LNCAP (cell line): ENCODE data around the gene FOSL2.

Experiments used
- CTCF ChIP-seq: fragments of 450-650 bp; IDR thresholded peaks from 2 replicates; pipeline ENCODE4 v1.5.1; 2017; ENCODE audit warnings: mild to moderate bottlenecking

FOSL2 gene

GRCh38 chr2:28352610-28353195 lies 40.0 kb upstream of the FOSL2 start:
- no peak for TF ChIP-seq CTCF

DNA sequence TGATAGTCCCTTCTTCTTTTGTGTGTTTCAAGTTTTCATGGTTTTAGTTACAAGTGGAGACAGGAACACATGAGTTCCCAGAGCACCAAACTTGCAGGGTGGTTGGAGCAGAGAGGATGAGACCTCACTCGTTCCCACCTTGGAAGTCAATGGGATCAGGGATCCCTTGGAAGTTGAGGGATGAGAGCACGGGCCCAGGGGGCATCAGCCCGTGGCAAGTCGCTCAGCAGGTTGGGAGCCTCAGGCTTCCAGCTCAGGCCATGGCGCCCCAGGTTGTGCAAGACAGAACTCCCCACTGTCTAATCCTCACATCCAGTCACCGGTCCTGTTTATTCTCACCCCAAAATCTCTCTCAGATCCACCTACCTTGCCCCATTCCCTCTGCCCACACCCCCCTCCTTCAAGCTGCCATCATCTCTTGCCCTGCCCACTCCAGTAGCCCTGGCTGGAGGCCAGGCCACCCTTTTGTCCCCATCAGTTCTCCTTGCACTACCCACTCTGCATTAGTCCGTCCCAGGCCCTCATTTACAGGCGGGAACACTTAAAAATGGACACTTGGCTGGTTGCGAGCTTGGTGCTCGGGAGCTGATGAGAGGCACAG lies 37.6 kb upstream of the FOSL2 start:
- TF ChIP-seq CTCF, result no peak

GRCh38 chr2:28355521-28356094 lies 37.0 kb upstream of the FOSL2 start:
- TF ChIP-seq CTCF, result no peak

GRCh38 chr2:28356095-28356911 lies 36.4 kb upstream of the FOSL2 start:
- TF ChIP-seq CTCF, result no peak

- TF ChIP-seq CTCF, result no peak
Observed at GRCh38 chr2:28357055-28357454, 35.6 kb upstream of the FOSL2 start.

DNA sequence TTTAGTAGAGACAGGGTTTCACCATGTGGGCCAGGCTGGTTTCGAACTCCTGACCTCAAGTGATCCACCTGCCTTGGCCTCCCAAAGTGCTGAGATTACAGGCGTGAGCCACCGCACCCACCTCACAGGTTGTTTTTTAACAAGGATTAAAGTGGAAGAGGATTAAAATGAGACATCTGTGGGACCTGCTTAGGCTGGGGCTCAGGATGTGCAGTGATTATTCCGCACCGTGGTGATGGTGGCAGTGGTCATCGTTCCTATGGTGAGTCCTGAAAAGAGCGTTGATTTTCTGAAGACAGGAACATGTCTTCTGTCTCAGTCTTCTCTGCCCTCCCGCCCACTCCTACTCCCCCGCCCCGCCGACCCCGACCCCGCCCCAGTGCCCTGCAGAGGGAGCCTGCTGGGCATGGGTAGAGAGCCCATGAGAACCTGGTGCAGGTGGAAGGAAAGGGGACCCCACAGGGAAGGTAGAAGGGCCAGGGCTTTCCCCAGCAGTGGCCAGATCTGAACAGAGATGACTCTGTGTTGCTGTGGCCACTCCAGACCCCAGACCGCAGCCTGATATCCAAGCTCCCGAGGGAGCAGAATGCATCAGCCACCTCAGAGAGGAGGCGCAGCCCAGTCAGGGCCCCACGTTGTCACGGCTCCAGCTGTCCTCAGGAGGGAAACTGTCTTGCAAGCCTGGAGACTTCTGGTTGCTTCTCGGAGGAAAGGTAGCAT lies 34.5 kb upstream of the FOSL2 start:
- TF ChIP-seq CTCF, result no peak

DNA sequence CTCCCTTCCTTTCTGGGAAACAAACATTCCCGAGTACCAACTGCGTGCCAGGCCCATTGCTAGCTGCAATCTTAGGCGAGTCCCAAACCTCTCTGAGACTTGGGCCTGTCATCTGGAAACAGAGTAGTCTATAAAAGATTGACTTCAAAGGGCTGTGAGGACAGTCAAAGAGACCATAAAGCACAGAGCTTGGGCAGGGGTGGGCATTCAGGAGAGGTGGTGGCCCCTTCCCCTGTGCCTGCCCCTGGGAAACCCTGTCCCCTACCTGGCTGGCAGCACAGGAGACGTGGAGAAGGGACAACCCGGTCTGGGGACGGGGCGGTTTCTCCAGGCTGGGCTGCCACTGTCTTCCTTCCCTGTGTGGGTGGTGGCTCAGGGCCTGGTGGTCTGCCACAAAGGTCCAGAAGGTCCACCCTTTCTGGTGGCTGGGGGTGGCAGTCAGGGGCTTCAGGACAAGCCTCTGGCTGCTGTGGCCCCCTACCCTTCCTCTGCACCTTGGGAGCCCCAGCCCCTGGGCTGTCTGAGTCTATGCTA lies 33.9 kb upstream of the FOSL2 start:
- TF ChIP-seq CTCF, result no peak
